Measurements from ENCODE around the gene SLC36A3.

SLC36A3 gene

DNA sequence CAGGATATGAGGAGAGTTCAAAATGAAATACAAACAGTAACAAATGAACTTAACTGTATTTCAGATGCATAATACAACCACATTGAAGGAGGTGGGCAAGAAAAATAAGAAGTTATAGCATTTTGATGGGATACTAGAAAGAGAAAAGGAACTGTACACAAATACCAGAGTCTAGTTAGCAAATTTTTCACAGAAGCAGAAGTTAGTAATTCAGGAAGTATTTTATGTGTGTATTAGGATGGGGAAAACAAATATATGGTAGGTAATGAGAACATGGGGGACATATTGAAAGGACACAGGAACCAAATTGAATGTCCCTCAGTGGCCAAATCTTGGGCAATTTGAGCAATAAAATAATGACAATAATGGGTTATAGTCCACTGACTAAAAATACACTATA is 32.2 kb downstream of the SLC36A3 start:
- H2AFZ ChIP-seq (ENCODE audit: low read length), result no peak overlapping the region
- H3K9ac ChIP-seq (ENCODE audit: low read depth, low read length, poor library complexity, severe bottlenecking), result no peak overlapping the region
- no peak for TF ChIP-seq EZH2phosphoT487 (IDR thresholded peaks at IDR 0.05; ENCODE audit: borderline replicate concordance)
- TF ChIP-seq, protein P1, sequence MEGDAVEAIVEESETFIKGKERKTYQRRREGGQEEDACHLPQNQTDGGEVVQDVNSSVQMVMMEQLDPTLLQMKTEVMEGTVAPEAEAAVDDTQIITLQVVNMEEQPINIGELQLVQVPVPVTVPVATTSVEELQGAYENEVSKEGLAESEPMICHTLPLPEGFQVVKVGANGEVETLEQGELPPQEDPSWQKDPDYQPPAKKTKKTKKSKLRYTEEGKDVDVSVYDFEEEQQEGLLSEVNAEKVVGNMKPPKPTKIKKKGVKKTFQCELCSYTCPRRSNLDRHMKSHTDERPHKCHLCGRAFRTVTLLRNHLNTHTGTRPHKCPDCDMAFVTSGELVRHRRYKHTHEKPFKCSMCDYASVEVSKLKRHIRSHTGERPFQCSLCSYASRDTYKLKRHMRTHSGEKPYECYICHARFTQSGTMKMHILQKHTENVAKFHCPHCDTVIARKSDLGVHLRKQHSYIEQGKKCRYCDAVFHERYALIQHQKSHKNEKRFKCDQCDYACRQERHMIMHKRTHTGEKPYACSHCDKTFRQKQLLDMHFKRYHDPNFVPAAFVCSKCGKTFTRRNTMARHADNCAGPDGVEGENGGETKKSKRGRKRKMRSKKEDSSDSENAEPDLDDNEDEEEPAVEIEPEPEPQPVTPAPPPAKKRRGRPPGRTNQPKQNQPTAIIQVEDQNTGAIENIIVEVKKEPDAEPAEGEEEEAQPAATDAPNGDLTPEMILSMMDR (conservative IDR thresholded peaks at IDR 0.05; ENCODE audit: low read length), result no peak
- H3F3A ChIP-seq (ENCODE audit: low read depth), result no peaks in the 10 kb centered on the region
- H3K9me2 ChIP-seq (replicated peaks; ENCODE audit: low read depth, low read length), result no peaks in the 10 kb centered on the region
- no peaks in the 10 kb centered on the region for H3K27me3 ChIP-seq (ENCODE audit: insufficient read depth, low read length, poor library complexity, severe bottlenecking)
- no peak overlapping the region for H3K4me3 ChIP-seq (ENCODE audit: low read length, poor library complexity, severe bottlenecking)
- no peaks in the 10 kb centered on the region for H3K79me2 ChIP-seq (ENCODE audit: insufficient read depth, low read length)
- H4K20me1 ChIP-seq (ENCODE audit: insufficient read depth, low read length, poor library complexity, severe bottlenecking), result no peaks in the 10 kb centered on the region
- H3K4me1 ChIP-seq (ENCODE audit: insufficient read depth, low read length, poor library complexity, severe bottlenecking), result no peaks in the 10 kb centered on the region
- no peak overlapping the region for H3K4me2 ChIP-seq (ENCODE audit: low read depth, low read length, poor library complexity, severe bottlenecking)
- peaks cover 9% of the 10 kb centered on the region; the same call in 1 of the 2 replicates for H3K36me3 ChIP-seq (ENCODE audit: insufficient read depth, low read length)
- no peaks in the 10 kb centered on the region for H3K9me3 ChIP-seq (ENCODE audit: insufficient read depth, low read depth, low read length)

DNA sequence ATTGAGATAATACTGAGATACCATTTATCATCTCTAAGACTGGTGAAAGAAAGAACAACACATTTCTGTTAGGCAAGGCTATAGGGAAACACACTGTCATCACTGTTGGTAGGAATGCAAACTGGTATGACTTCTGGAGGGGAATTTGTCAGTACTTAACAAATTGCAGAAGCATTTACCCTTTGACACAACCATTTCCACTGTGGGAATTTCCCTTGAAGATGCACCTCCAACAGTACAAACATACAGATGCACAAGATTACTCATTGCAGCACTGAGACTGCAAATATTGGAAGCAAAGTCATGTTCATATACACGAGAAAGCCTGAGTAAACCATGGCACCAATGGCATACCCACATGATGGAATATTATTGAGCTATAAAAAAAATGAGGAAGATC is 33.0 kb downstream of the SLC36A3 start:
- no peaks in the 10 kb centered on the region for H4K20me1 ChIP-seq (ENCODE audit: insufficient read depth, low read length, poor library complexity, severe bottlenecking)
- H3K4me2 ChIP-seq (ENCODE audit: low read depth, low read length, poor library complexity, severe bottlenecking), result no peak overlapping the region
- no peaks in the 10 kb centered on the region for H3K79me2 ChIP-seq (ENCODE audit: insufficient read depth, low read length)
- no peaks in the 10 kb centered on the region for H3K4me1 ChIP-seq (ENCODE audit: insufficient read depth, low read length, poor library complexity, severe bottlenecking)
- H2AFZ ChIP-seq (ENCODE audit: low read length), result no peak overlapping the region
- H3K27me3 ChIP-seq (ENCODE audit: insufficient read depth, low read length, poor library complexity, severe bottlenecking), result no peaks in the 10 kb centered on the region
- no peaks in the 10 kb centered on the region for H3F3A ChIP-seq (ENCODE audit: low read depth)
- H3K9me2 ChIP-seq (replicated peaks; ENCODE audit: low read depth, low read length), result no peaks in the 10 kb centered on the region
- no peak overlapping the region for H3K9ac ChIP-seq (ENCODE audit: low read depth, low read length, poor library complexity, severe bottlenecking)
- H3K9me3 ChIP-seq (ENCODE audit: insufficient read depth, low read depth, low read length), result no peaks in the 10 kb centered on the region
- H3K36me3 ChIP-seq (ENCODE audit: insufficient read depth, low read length), result peaks cover 9% of the 10 kb centered on the region; the same call in 1 of the 2 replicates
- no peak for TF ChIP-seq EZH2phosphoT487 (IDR thresholded peaks at IDR 0.05; ENCODE audit: borderline replicate concordance)
- TF ChIP-seq, protein P1 (conservative IDR thresholded peaks at IDR 0.05; ENCODE audit: low read length), result no peak
- H3K4me3 ChIP-seq (ENCODE audit: low read length, poor library complexity, severe bottlenecking), result no peak overlapping the region

DNA sequence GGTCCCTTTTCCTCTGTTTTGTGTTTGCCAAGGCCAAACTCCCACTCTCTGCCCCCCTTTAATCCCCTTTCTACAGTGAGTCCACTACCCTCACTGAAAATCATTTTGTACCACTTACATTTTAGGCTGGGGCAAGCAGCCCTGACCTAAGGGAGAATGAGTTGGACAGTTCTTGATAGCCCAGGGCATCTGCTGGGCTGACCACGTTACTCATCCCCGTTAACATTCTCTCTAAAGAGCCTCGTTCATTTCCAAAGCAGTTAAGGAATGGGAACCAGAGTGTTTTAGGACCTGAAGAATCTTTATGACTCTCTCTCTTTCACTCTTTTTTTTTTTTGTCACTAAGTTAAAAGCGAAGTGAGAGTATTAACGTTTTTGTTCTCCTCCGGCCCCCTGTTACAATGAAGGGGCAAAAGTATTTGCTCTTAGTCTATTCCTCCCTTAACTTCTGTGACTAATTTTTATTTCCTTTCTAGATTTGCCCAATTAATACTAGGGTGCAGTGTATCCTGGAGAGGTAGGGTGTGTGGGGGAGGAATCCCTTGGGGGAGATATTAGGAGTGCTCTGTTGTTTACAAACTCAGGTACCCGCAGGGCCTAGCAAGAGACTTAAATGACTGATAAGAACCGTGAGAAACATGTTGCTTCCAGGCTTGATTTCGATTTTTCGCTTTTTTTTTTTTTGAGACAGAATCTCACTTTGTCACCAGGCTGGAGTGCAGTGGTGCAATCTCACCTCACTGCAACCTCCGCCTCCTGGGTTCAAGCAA is 35.9 kb downstream of the SLC36A3 start:
- Histone ChIP-seq H3K4me3 (ENCODE audit: low read length, poor library complexity, severe bottlenecking) (no peak overlapping the region), H3K4me1 (ENCODE audit: insufficient read depth, low read length, poor library complexity, severe bottlenecking) (no peaks in the 10 kb centered on the region), H4K20me1 (ENCODE audit: insufficient read depth, low read length, poor library complexity, severe bottlenecking) (no peaks in the 10 kb centered on the region), H3K4me2 (ENCODE audit: low read depth, low read length, poor library complexity, severe bottlenecking) (no peak overlapping the region), H3F3A (ENCODE audit: low read depth) (no peaks in the 10 kb centered on the region), H3K36me3 (ENCODE audit: insufficient read depth, low read length) (peaks cover 9% of the 10 kb centered on the region; the same call in 1 of the 2 replicates), H2AFZ (ENCODE audit: low read length) (no peak overlapping the region), H3K9me3 (ENCODE audit: insufficient read depth, low read depth, low read length) (no peaks in the 10 kb centered on the region), H3K9me2 (replicated peaks; ENCODE audit: low read depth, low read length) (no peaks in the 10 kb centered on the region), H3K9ac (ENCODE audit: low read depth, low read length, poor library complexity, severe bottlenecking) (no peak overlapping the region), H3K27me3 (ENCODE audit: insufficient read depth, low read length, poor library complexity, severe bottlenecking) (no peaks in the 10 kb centered on the region), H3K79me2 (ENCODE audit: insufficient read depth, low read length) (no peaks in the 10 kb centered on the region)
- TF ChIP-seq EZH2phosphoT487 (IDR thresholded peaks at IDR 0.05; ENCODE audit: borderline replicate concordance), result no peak
- TF ChIP-seq, protein P1 (conservative IDR thresholded peaks at IDR 0.05; ENCODE audit: low read length), result no peak
